Measurements from ENCODE around the gene F2RL1. TPM values are rescaled to one million over a fixed set of nuclear protein-coding genes. Genes with fewer than 3 reads are reported as not detected.
A peak's percentile ranks its signal among the peaks of the same experiment; 100 is the strongest.
"Not testable (repeated sequence)": the region's sequence is repeated elsewhere in the genome, so short reads cannot be mapped to it uniquely, and the experiment has no call there.

The F2RL1 gene
- total RNA-seq, 1 donor from 2014 or later: 0.52 TPM

GRCh38 chr5:76819851-76820525 is 1.2 kb downstream of the F2RL1 start:
- Histone ChIP-seq H3K9me3 (ENCODE audit: control insufficient read depth in 3 of 3, low read length in 3 of 3) (no peaks in the 10 kb centered on the region), H3K27ac (ENCODE audit: low read depth, low read length) (no peak overlapping the region), H3K36me3 (ENCODE audit: control insufficient read depth in 3 of 3, insufficient read depth in 3 of 3, low read length in 3 of 3) (no peaks in the 10 kb centered on the region), H3K4me1 (ENCODE audit: control insufficient read depth in 3 of 3, insufficient read depth in 3 of 3, low read length in 3 of 3) (peaks cover 5 to 13% (median 9%) of the 10 kb centered on the region in 3 donors), H3K27me3 (ENCODE audit: control insufficient read depth in 3 of 3, insufficient read depth in 3 of 3, low read length in 3 of 3) (peaks cover 13 to 24% (median 20%) of the 10 kb centered on the region in 3 donors), H3K9ac (ENCODE audit: low read depth in 1 of 3, low read length in 3 of 3) (no peak overlapping the region), H3K4me3 (ENCODE audit: low read length in 3 of 3) (peak overlapping the region in 1 of 3 donors; percentile 24)

DNA sequence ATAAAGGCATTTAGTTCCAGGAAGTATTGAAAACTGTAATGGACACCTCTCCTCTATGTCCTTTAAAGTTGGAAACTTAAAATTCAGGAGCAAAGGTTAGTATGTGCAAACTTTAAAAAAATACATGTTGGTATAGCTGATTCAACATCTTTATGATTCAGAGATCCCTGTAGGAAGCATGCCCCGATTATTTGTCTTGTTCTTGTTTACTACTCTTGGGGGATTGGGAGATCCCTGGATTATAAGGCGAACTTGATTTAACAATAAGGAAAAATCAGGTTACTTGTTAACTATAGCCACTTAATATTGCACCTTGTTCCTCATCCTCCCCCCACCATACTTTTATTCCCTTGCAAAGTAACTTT is 1.7 kb downstream of the F2RL1 start:
- H3K4me3 ChIP-seq (ENCODE audit: low read length in 3 of 3): no peak overlapping the region
- no peaks in the 10 kb centered on the region for H3K36me3 ChIP-seq (ENCODE audit: control insufficient read depth in 3 of 3, insufficient read depth in 3 of 3, low read length in 3 of 3)
- no peak overlapping the region for H3K9ac ChIP-seq (ENCODE audit: low read depth in 1 of 3, low read length in 3 of 3)
- no peak overlapping the region for H3K27ac ChIP-seq (ENCODE audit: low read depth, low read length)
- peaks cover 13 to 24% (median 20%) of the 10 kb centered on the region in 3 donors for H3K27me3 ChIP-seq (ENCODE audit: control insufficient read depth in 3 of 3, insufficient read depth in 3 of 3, low read length in 3 of 3)
- peaks cover 5 to 13% (median 9%) of the 10 kb centered on the region in 3 donors for H3K4me1 ChIP-seq (ENCODE audit: control insufficient read depth in 3 of 3, insufficient read depth in 3 of 3, low read length in 3 of 3)
- no peaks in the 10 kb centered on the region for H3K9me3 ChIP-seq (ENCODE audit: control insufficient read depth in 3 of 3, low read length in 3 of 3)

- Histone ChIP-seq H3K27ac (ENCODE audit: low read depth, low read length) (no peak overlapping the region), H3K36me3 (ENCODE audit: control insufficient read depth in 3 of 3, insufficient read depth in 3 of 3, low read length in 3 of 3) (no peaks in the 10 kb centered on the region), H3K27me3 (ENCODE audit: control insufficient read depth in 3 of 3, insufficient read depth in 3 of 3, low read length in 3 of 3) (peaks cover 13 to 24% (median 20%) of the 10 kb centered on the region in 3 donors), H3K4me1 (ENCODE audit: control insufficient read depth in 3 of 3, insufficient read depth in 3 of 3, low read length in 3 of 3) (peaks cover 5 to 13% (median 9%) of the 10 kb centered on the region in 3 donors), H3K9ac (ENCODE audit: low read depth in 1 of 3, low read length in 3 of 3) (no peak overlapping the region), H3K4me3 (ENCODE audit: low read length in 3 of 3) (no peak overlapping the region), H3K9me3 (ENCODE audit: control insufficient read depth in 3 of 3, low read length in 3 of 3) (no peaks in the 10 kb centered on the region)
These were observed 2.3 kb downstream of the F2RL1 start for GRCh38 chr5:76821136-76821535.

DNA sequence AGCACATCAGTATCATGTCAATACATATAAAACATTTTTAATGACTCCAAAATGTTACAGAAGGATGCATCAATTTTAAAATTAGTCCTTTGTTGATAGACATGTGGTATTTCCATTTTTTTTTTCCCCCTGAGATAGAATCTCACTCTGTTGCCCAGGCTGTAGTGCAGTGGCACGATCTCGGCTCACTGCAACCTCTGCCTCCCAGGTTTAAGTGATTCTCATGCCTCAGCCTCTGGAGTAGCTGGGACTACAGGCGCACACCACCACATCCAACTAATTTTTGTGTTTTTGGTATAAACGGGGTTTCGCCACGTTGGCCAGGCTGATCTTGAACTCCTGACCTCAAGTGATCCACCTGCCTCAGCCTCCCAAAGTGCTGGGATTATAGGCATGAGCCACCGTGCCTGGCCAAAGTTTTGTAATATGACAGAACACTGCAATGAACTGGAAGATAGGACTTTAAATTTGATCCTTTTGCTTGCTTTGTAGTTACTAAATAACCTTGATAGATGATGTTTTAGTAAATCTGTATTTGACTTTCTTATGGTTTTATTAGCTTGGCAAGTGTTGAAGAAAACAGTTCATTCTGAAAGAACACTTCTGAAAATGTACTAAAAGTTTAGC is 3.4 kb downstream of the F2RL1 start:
- H3K27ac ChIP-seq (ENCODE audit: low read depth, low read length); H3K4me3 ChIP-seq (ENCODE audit: low read length in 3 of 3); H3K9ac ChIP-seq (ENCODE audit: low read depth in 1 of 3, low read length in 3 of 3); H3K9me3 ChIP-seq (ENCODE audit: control insufficient read depth in 3 of 3, low read length in 3 of 3); H3K36me3 ChIP-seq (ENCODE audit: control insufficient read depth in 3 of 3, insufficient read depth in 3 of 3, low read length in 3 of 3): not testable (repeated sequence)
- peaks cover 5 to 13% (median 9%) of the 10 kb centered on the region in 3 donors for H3K4me1 ChIP-seq (ENCODE audit: control insufficient read depth in 3 of 3, insufficient read depth in 3 of 3, low read length in 3 of 3)
- H3K27me3 ChIP-seq (ENCODE audit: control insufficient read depth in 3 of 3, insufficient read depth in 3 of 3, low read length in 3 of 3): peaks cover 13 to 24% (median 20%) of the 10 kb centered on the region in 3 donors

- not testable (repeated sequence) for H3K9me3 ChIP-seq (ENCODE audit: control insufficient read depth in 3 of 3, low read length in 3 of 3); H3K4me1 ChIP-seq (ENCODE audit: control insufficient read depth in 3 of 3, insufficient read depth in 3 of 3, low read length in 3 of 3); H3K27ac ChIP-seq (ENCODE audit: low read depth, low read length); H3K36me3 ChIP-seq (ENCODE audit: control insufficient read depth in 3 of 3, insufficient read depth in 3 of 3, low read length in 3 of 3); H3K27me3 ChIP-seq (ENCODE audit: control insufficient read depth in 3 of 3, insufficient read depth in 3 of 3, low read length in 3 of 3); H3K4me3 ChIP-seq (ENCODE audit: low read length in 3 of 3); H3K9ac ChIP-seq (ENCODE audit: low read depth in 1 of 3, low read length in 3 of 3)
These were observed 7.6 kb downstream of the F2RL1 start for GRCh38 chr5:76826416-76826815.

DNA sequence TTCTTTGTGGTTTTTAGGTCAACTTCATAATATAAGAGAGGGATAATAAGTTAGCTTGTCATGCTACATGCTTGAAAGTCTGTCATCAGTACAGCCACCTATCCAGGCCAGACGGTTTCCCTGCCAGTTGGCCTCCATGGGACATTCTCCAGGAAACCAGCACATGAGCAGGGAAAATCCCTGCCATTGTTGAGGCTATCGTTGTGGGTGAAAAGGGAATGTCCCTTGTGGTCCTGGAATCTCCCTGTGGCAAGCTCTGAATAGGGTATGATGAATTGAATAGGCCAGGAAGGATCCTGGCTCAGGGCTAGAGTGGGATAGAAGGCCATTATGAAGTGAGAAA is 12.3 kb downstream of the F2RL1 start:
- Histone ChIP-seq H3K27ac (ENCODE audit: low read depth, low read length) (no peak overlapping the region), H3K9me3 (ENCODE audit: control insufficient read depth in 3 of 3, low read length in 3 of 3) (no peaks in the 10 kb centered on the region), H3K36me3 (ENCODE audit: control insufficient read depth in 3 of 3, insufficient read depth in 3 of 3, low read length in 3 of 3) (no peaks in the 10 kb centered on the region), H3K9ac (ENCODE audit: low read depth in 1 of 3, low read length in 3 of 3) (no peak overlapping the region), H3K4me3 (ENCODE audit: low read length in 3 of 3) (no peak overlapping the region), H3K4me1 (ENCODE audit: control insufficient read depth in 3 of 3, insufficient read depth in 3 of 3, low read length in 3 of 3) (no peaks in the 10 kb centered on the region), H3K27me3 (ENCODE audit: control insufficient read depth in 3 of 3, insufficient read depth in 3 of 3, low read length in 3 of 3) (no peaks in the 10 kb centered on the region)

DNA sequence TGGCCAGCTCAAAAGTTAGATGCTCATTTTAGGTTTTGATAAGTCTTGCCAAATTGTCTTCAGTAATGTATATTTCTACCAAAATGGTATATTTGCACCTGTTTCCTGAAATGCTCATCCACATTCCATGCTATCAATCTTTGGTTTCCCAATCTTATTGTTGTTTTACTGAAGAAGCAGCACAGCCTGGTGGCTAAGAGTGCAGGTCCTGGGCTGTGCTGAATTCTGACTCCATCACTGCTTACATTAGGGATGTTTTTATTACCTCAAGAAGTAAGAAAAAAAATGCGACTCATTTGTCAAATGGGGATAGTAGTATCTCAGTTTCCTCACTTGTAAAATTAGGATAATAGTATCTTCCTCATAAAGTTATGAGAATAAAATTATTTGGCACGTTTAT is 17.4 kb downstream of the F2RL1 start:
- no peaks in the 10 kb centered on the region for H3K27me3 ChIP-seq (ENCODE audit: control insufficient read depth in 3 of 3, insufficient read depth in 3 of 3, low read length in 3 of 3)
- no peak overlapping the region for H3K27ac ChIP-seq (ENCODE audit: low read depth, low read length)
- no peak overlapping the region for H3K9ac ChIP-seq (ENCODE audit: low read depth in 1 of 3, low read length in 3 of 3)
- H3K4me1 ChIP-seq (ENCODE audit: control insufficient read depth in 3 of 3, insufficient read depth in 3 of 3, low read length in 3 of 3): no peaks in the 10 kb centered on the region
- no peaks in the 10 kb centered on the region for H3K36me3 ChIP-seq (ENCODE audit: control insufficient read depth in 3 of 3, insufficient read depth in 3 of 3, low read length in 3 of 3)
- H3K4me3 ChIP-seq (ENCODE audit: low read length in 3 of 3): no peak overlapping the region
- H3K9me3 ChIP-seq (ENCODE audit: control insufficient read depth in 3 of 3, low read length in 3 of 3): no peaks in the 10 kb centered on the region

DNA sequence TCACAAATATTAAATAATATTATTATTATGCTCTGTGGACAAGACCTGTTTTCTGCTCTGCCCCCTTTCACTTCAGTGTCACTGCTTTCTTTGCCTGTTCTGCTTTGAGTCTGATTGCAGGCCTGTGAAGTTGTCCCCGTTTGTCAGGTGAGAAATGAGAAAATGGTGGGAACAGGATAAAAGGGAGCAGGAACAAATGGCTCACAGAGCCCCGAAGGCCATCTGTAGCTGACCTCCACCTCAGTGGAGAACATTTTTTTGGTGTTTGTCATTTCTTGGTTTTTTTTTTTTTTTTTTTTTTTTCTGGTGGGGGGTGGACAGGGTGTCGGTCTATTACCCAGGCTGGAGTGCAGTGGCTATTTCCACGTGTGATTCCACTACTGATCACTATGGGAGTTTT is 17.8 kb downstream of the F2RL1 start:
- H3K9ac ChIP-seq (ENCODE audit: low read depth in 1 of 3, low read length in 3 of 3): no peak overlapping the region
- no peak overlapping the region for H3K4me3 ChIP-seq (ENCODE audit: low read length in 3 of 3)
- H3K27ac ChIP-seq (ENCODE audit: low read depth, low read length): no peak overlapping the region
- H3K9me3 ChIP-seq (ENCODE audit: control insufficient read depth in 3 of 3, low read length in 3 of 3): no peaks in the 10 kb centered on the region
- H3K4me1 ChIP-seq (ENCODE audit: control insufficient read depth in 3 of 3, insufficient read depth in 3 of 3, low read length in 3 of 3): no peaks in the 10 kb centered on the region
- H3K27me3 ChIP-seq (ENCODE audit: control insufficient read depth in 3 of 3, insufficient read depth in 3 of 3, low read length in 3 of 3): peaks cover 0 to 2% (median 0%) of the 10 kb centered on the region in 3 donors
- no peaks in the 10 kb centered on the region for H3K36me3 ChIP-seq (ENCODE audit: control insufficient read depth in 3 of 3, insufficient read depth in 3 of 3, low read length in 3 of 3)

DNA sequence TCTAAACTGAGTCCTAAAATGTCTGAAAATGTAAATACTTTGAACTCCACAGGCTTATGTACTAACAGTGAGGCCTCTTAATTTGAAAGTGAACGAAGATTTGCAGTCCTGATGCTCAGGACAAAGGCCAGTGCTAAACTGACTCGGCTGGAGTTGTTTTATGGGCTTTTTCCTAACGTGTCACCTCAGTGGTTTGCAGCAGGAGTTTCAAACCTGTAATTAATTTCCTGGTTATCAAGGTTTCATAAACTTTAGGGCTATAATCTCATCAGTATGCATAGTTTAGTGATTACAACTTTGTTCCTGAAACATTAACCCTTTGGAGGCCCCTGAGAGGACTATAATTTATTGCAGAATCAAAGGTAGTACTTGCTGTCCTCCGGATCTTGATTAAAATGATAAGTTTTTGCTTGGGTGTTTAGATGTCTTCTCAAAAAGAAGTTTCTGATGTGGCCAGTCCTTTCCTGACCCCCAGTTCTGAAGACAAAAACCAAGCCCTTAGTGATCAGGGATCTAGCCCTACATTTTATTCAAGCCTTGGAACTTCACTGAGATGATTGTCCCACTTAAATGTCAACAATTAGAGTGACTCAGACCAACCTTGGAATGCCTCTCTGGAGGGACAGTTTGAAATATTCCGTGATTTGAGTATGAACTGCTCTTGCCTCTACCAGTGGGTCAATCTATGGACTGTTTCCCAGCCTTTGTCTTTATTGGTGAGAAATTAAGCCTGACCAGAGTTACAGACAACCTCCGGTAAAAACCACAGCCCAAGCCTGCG is 19.8 kb downstream of the F2RL1 start:
- Histone ChIP-seq H3K27ac (ENCODE audit: low read depth, low read length) (no peak overlapping the region), H3K4me3 (ENCODE audit: low read length in 3 of 3) (no peak overlapping the region), H3K9me3 (ENCODE audit: control insufficient read depth in 3 of 3, low read length in 3 of 3) (no peaks in the 10 kb centered on the region), H3K36me3 (ENCODE audit: control insufficient read depth in 3 of 3, insufficient read depth in 3 of 3, low read length in 3 of 3) (no peaks in the 10 kb centered on the region), H3K27me3 (ENCODE audit: control insufficient read depth in 3 of 3, insufficient read depth in 3 of 3, low read length in 3 of 3) (peaks cover 0 to 2% (median 0%) of the 10 kb centered on the region in 3 donors), H3K9ac (ENCODE audit: low read depth in 1 of 3, low read length in 3 of 3) (no peak overlapping the region), H3K4me1 (ENCODE audit: control insufficient read depth in 3 of 3, insufficient read depth in 3 of 3, low read length in 3 of 3) (no peaks in the 10 kb centered on the region)

- Histone ChIP-seq H3K4me1 (ENCODE audit: control insufficient read depth in 3 of 3, insufficient read depth in 3 of 3, low read length in 3 of 3) (no peaks in the 10 kb centered on the region), H3K4me3 (ENCODE audit: low read length in 3 of 3) (no peak overlapping the region), H3K36me3 (ENCODE audit: control insufficient read depth in 3 of 3, insufficient read depth in 3 of 3, low read length in 3 of 3) (no peaks in the 10 kb centered on the region), H3K9ac (ENCODE audit: low read depth in 1 of 3, low read length in 3 of 3) (no peak overlapping the region), H3K27me3 (ENCODE audit: control insufficient read depth in 3 of 3, insufficient read depth in 3 of 3, low read length in 3 of 3) (peaks cover 0 to 2% (median 0%) of the 10 kb centered on the region in 3 donors), H3K27ac (ENCODE audit: low read depth, low read length) (no peak overlapping the region), H3K9me3 (ENCODE audit: control insufficient read depth in 3 of 3, low read length in 3 of 3) (no peaks in the 10 kb centered on the region)
These were observed 22.5 kb downstream of the F2RL1 start for GRCh38 chr5:76841361-76841760.
